Adrenal gland (tissue), 19 donors: ENCODE data around the gene AKAP10. TPM values are rescaled to one million over a fixed set of nuclear protein-coding genes. Genes with fewer than 3 reads are reported as not detected.
A peak's percentile ranks its signal among the peaks of the same experiment; 100 is the strongest.
"Not testable (repeated sequence)": the region's sequence is repeated elsewhere in the genome, so short reads cannot be mapped to it uniquely, and the experiment has no call there.

Source experiments
- DNase-seq, 7 donors: peaks; one replicate each; pipeline ENCODE4 v3.0.0-alpha.2; 2019 to 2020
- H3K27ac ChIP-seq, 5 donors: fragments of 200-600 bp; sonication (generic) in 4 of 5; 1 replicate in 3 of 5; 2 replicates in 2 of 5; pipeline versions ENCODE4 v1.5.1 to v1.8.0; 2016 to 2020; ENCODE audit warnings: mild to moderate bottlenecking in 1 of 5
- H3K27me3 ChIP-seq: fragments of 200-600 bp; 2 replicates; pipeline ENCODE4 v1.8.0; 2021
- H3K36me3 ChIP-seq, 2 donors: fragments of 200-600 bp; replicated peaks in 1 of 2; 1 replicate in 1 of 2; 2 replicates in 1 of 2; pipeline versions ENCODE4 v1.5.1 to v1.8.0; 2018 to 2022
- H3K4me1 ChIP-seq, 2 donors: fragments of 200-600 bp; replicated peaks in 1 of 2; 1 replicate in 1 of 2; 2 replicates in 1 of 2; pipeline versions ENCODE4 v1.5.1 to v1.8.0; 2018 to 2021
- H3K4me3 ChIP-seq, 4 donors: fragments of 200-600 bp; sonication (generic) in 3 of 4; one replicate each; pipeline ENCODE4 v1.5.1; 2016 to 2018
- H3K9me3 ChIP-seq, 3 donors: fragments of 200-600 bp; sonication (generic) in 1 of 3; replicated peaks in 1 of 3; 1 replicate in 2 of 3; 2 replicates in 1 of 3; pipeline versions ENCODE4 v1.5.1 to v1.8.0; 2016 to 2021
- POLR2A ChIP-seq, 2 donors: fragments of 450-650 bp; IDR thresholded peaks; one replicate each; pipeline ENCODE4 v1.6.1; 2017; ENCODE audit warnings: antibody characterized with exemption in 2 of 2, mild to moderate bottlenecking in 2 of 2, moderate library complexity in 1 of 2
- WGBS, 4 donors: extraction: QIAGEN DNeasy Blood & Tissue Kit in 2 of 4; methylation state at CpG; one replicate each; pipeline versions ENCODE4 v1.1.5 to v1.1.7; 2013 to 2017; 5-methylcytosine and 5-hydroxymethylcytosine counted together
- intact Hi-C, 2 donors: fragments of 100-400 bp; cut with DNase I; formaldehyde crosslinking; loops; one replicate each; pipeline versions ENCODE4 v1.14.1 to v1.15.0; 2022 to 2023
- long read RNA-seq, 10 donors: library from polyadenylated mRNA in 3 of 10; unstranded in 2 of 10; stranded (forward) in 1 of 10; transcript quantifications; one replicate each; pipeline ENCODE4 v2.0.0 and lab custom pipeline, GENCODE V29; 2021 to 2026
- polyA plus RNA-seq, 3 donors: library from polyadenylated mRNA; stranded (reverse); fragments of 200-250 nt in 2 of 3; fragments of 350-450 nt in 1 of 3; fragmentation: Illumina TruSeq in 1 of 3; extraction: RNeasy Lipid Tissue Mini Kit (QIAGEN cat#74804) in 1 of 3; gene quantifications; one replicate each; pipeline ENCODE4 v1.2.3, GENCODE V29; 2013 to 2014
- total RNA-seq, 9 donors: library from RNA; depleted of rRNA in 4 of 9; stranded (reverse); fragments of >200 nt in 4 of 9; fragments of 120-200 nt in 1 of 9; fragmentation: NEBNext Ultra II Directional in 1 of 9; extraction: Animal tissue kit (Norgen Biotek cat#: 25700) in 1 of 9; gene quantifications; one replicate each; pipeline versions ENCODE4 v1.1.0 to v1.2.4, GENCODE V29; 2013 to 2023
- TF ChIP-seq, protein P1 (sequence below), 6 experiments: fragments of 450-650 bp in 4 of 6; fragments of 200-600 bp in 2 of 6; sonication (generic) in 1 of 6; IDR thresholded peaks; 1 replicate in 5 of 6; 2 replicates in 1 of 6; pipeline versions ENCODE4 v1.5.1 to v1.8.0; 2016 to 2021; ENCODE audit warnings: antibody characterized with exemption in 6 of 6, mild to moderate bottlenecking in 2 of 6, moderate library complexity in 1 of 6
- donor health status: healthy with polysubstance abuse.
- donor health status: Bipolar disorder and iron deficiency.
- donor health status: DM: yes; HTN: yes; CAD: no.
- donor health status: DM: no; HTN: no; CAD: no.
- donor health status: DM: no; HTN: no; CAD: no.
- donor health status: DM: yes; HTN: yes; CAD: no.

The AKAP10 gene, protein sequence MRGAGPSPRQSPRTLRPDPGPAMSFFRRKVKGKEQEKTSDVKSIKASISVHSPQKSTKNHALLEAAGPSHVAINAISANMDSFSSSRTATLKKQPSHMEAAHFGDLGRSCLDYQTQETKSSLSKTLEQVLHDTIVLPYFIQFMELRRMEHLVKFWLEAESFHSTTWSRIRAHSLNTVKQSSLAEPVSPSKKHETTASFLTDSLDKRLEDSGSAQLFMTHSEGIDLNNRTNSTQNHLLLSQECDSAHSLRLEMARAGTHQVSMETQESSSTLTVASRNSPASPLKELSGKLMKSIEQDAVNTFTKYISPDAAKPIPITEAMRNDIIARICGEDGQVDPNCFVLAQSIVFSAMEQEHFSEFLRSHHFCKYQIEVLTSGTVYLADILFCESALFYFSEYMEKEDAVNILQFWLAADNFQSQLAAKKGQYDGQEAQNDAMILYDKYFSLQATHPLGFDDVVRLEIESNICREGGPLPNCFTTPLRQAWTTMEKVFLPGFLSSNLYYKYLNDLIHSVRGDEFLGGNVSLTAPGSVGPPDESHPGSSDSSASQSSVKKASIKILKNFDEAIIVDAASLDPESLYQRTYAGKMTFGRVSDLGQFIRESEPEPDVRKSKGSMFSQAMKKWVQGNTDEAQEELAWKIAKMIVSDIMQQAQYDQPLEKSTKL
- total RNA-seq = 10 to 100 TPM; 21.3 to 52.7 (median 39.1) TPM
- polyA plus RNA-seq = 10 to 100 TPM in 1 of 3 donors, 1 to 10 TPM in 2; 8.1 to 27.7 (median 9.8) TPM
- long read RNA-seq, donor 1, full-length matches to known transcripts = 5 of 5 reads
- long read RNA-seq, donor 1, partial matches to known transcripts = 0 of 5 reads
- long read RNA-seq, donor 1, other reads (novel, unspliced or antisense) = 0 of 5 reads
- long read RNA-seq, donor 2, full-length matches to known transcripts = 1 of 1 reads
- long read RNA-seq, donor 2, partial matches to known transcripts = 0 of 1 reads
- long read RNA-seq, donor 2, other reads (novel, unspliced or antisense) = 0 of 1 reads
- long read RNA-seq, donor 3, full-length matches to known transcripts = 3 of 3 reads
- long read RNA-seq, donor 3, partial matches to known transcripts = 0 of 3 reads
- long read RNA-seq, donor 3, other reads (novel, unspliced or antisense) = 0 of 3 reads
- long read RNA-seq, donor 4, full-length matches to known transcripts = 2 of 5 reads
- long read RNA-seq, donor 4, partial matches to known transcripts = 0 of 5 reads
- long read RNA-seq, donor 4, other reads (novel, unspliced or antisense) = 3 of 5 reads
- long read RNA-seq, donor 5, full-length matches to known transcripts = 42 of 53 reads
- long read RNA-seq, donor 5, partial matches to known transcripts = 2 of 53 reads
- long read RNA-seq, donor 5, other reads (novel, unspliced or antisense) = 9 of 53 reads
- long read RNA-seq, donor 6, full-length matches to known transcripts = 1 of 10 reads
- long read RNA-seq, donor 6, partial matches to known transcripts = 5 of 10 reads
- long read RNA-seq, donor 6, other reads (novel, unspliced or antisense) = 4 of 10 reads
- long read RNA-seq, donor 7 = 0 reads
- long read RNA-seq, donor 8 = 0 reads
- long read RNA-seq, donor 9, full-length matches to known transcripts = 4 of 4 reads
- long read RNA-seq, donor 9, partial matches to known transcripts = 0 of 4 reads
- long read RNA-seq, donor 9, other reads (novel, unspliced or antisense) = 0 of 4 reads
- long read RNA-seq, donor 10, full-length matches to known transcripts = 1 of 1 reads
- long read RNA-seq, donor 10, partial matches to known transcripts = 0 of 1 reads
- long read RNA-seq, donor 10, other reads (novel, unspliced or antisense) = 0 of 1 reads

GRCh38 chr17:19977293-19978208 lies at the start of gene AKAP10:
AKAP10 (minus strand) TSS chr17:19977828; CDS start chr17:19977679, 149 bp downstream.
- H3K4me3 ChIP-seq = peak within 1 kb of the TSS; percentile 84 to 100 (median 93)
- TF ChIP-seq, protein P1, sequence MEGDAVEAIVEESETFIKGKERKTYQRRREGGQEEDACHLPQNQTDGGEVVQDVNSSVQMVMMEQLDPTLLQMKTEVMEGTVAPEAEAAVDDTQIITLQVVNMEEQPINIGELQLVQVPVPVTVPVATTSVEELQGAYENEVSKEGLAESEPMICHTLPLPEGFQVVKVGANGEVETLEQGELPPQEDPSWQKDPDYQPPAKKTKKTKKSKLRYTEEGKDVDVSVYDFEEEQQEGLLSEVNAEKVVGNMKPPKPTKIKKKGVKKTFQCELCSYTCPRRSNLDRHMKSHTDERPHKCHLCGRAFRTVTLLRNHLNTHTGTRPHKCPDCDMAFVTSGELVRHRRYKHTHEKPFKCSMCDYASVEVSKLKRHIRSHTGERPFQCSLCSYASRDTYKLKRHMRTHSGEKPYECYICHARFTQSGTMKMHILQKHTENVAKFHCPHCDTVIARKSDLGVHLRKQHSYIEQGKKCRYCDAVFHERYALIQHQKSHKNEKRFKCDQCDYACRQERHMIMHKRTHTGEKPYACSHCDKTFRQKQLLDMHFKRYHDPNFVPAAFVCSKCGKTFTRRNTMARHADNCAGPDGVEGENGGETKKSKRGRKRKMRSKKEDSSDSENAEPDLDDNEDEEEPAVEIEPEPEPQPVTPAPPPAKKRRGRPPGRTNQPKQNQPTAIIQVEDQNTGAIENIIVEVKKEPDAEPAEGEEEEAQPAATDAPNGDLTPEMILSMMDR (IDR thresholded peaks at IDR 0.05) = no peak
- peak; percentile 36 to 76 for TF ChIP-seq POLR2A (IDR thresholded peaks at IDR 0.05)
- H3K27ac ChIP-seq = peak within 1 kb of the TSS; percentile 75 to 93 (median 79)
- intact Hi-C loops = no loop called here
- peaks cover 30 to 33% of the 10 kb centered on the region in 2 donors for H3K4me1 ChIP-seq
- H3K9me3 ChIP-seq = no peaks in the 10 kb centered on the region
- DNase-seq = peak; percentile 93 to 96 (median 95)
- H3K27me3 ChIP-seq = no peaks in the 10 kb centered on the region
- WGBS, 4 donors = 0 to 2% (median 1%) methylated on average over 10 to 75 of the region's 75 CpGs
- H3K36me3 ChIP-seq = no peaks in the 10 kb centered on the region

GRCh38 chr17:20026960-20027359 lies 49.3 kb upstream of the AKAP10 start:
- intact Hi-C loops = no loop called here
- TF ChIP-seq, protein P1 (IDR thresholded peaks at IDR 0.05) = no peak
- TF ChIP-seq POLR2A (IDR thresholded peaks at IDR 0.05) = no peak
- H3K9me3 ChIP-seq = no peaks in the 10 kb centered on the region
- H3K4me3 ChIP-seq = no peak overlapping the region
- no peak overlapping the region for H3K27ac ChIP-seq
- no peak for DNase-seq
- no peaks in the 10 kb centered on the region for H3K4me1 ChIP-seq
- no peaks in the 10 kb centered on the region for H3K27me3 ChIP-seq
- H3K36me3 ChIP-seq = no peaks in the 10 kb centered on the region

- Histone ChIP-seq H3K4me1 (no peaks in the 10 kb centered on the region), H3K27ac (no peak overlapping the region), H3K4me3 (no peak overlapping the region), H3K36me3 (no peaks in the 10 kb centered on the region), H3K9me3 (no peaks in the 10 kb centered on the region), H3K27me3 (no peaks in the 10 kb centered on the region)
- TF ChIP-seq, protein P1 (IDR thresholded peaks at IDR 0.05) = no peak
- no peak for DNase-seq
- intact Hi-C loops = no loop called here
- 64 to 78% (median 76%) methylated on average over 4 of the region's 4 CpGs for WGBS, 4 donors
These were observed 45.1 kb upstream of the AKAP10 start for GRCh38 chr17:20022701-20023100.

DNA sequence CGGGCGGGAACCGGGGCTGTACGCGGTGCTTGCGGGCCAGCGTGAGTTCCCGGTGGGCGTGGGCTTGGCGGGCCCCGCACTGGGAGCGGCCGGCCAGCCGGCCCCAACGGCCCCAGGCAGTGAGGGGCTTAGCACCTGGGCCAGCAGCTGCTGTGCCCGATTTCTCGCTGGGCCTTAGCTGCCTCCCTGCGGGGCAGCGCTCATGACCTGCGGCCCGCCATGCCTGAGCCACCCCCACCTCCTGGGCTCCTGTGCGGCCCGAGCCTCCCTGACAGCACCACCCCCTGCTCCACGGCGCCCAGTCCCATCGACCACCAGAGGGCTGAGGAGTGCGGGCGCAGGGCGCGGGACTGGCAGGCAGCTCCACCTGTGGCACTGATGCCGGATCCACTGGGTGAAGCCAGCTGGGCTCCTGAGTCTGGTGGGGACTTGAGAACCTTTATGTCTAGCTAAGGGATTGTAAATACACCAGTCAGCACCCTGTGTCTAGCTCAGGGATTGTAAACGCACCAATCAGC lies 38.9 kb upstream of the AKAP10 start:
- 88 to 96% (median 92%) methylated on average over 3 to 32 of the region's 32 CpGs for WGBS, 4 donors
- H3K27ac ChIP-seq, H3K4me3 ChIP-seq, H3K9me3 ChIP-seq, intact Hi-C loops, DNase-seq, H3K4me1 ChIP-seq, H3K36me3 ChIP-seq: not testable (repeated sequence)
- H3K27me3 ChIP-seq = peaks cover 11% of the 10 kb centered on the region
